ENCODE data around the gene ATP2C2.

GRCh38 chr16:84355149-84355548 is 13.2 kb upstream of the ATP2C2 start:
- TF ChIP-seq CTCF (conservative IDR thresholded peaks at IDR 0.05 in 1 of 2, IDR thresholded peaks at IDR 0.05 in 1 of 2; ENCODE audit: low read depth in 1 of 2, low read length in 2 of 2) (no peak), EZH2 (IDR thresholded peaks at IDR 0.05; ENCODE audit: low read length, missing control alignments) (no peak)

Measured in fibroblast of lung (primary cell).